OCI-LY3 (cell line): ENCODE results near the gene C9orf43.

Source experiments
- CTCF ChIP-seq: fragments of 200-600, 300-600 bp; sonication (generic); IDR thresholded peaks from 2 replicates; pipeline ENCODE4 v1.5.1; 2014; ENCODE audit warnings: antibody characterized with exemption, low read length, low read depth
- EZH2phosphoT487 ChIP-seq: fragments of 200-600 bp; shearing (Covaris generic); IDR thresholded peaks from 2 replicates; pipeline ENCODE4 v1.6.1; 2018; ENCODE audit warnings: antibody characterized with exemption, mixed run types, low read depth

GRCh38 chr9:113417370-113417769 lies 6.8 kb downstream of the C9orf43 start:
- TF ChIP-seq CTCF (peak; percentile 37), EZH2phosphoT487 (no peak)
